Mucosa of descending colon (tissue), 3 donors: ENCODE results near the gene TNKS2. TPM values are rescaled to one million over a fixed set of nuclear protein-coding genes. Genes with fewer than 3 reads are reported as not detected.

Experiments
- ATAC-seq: fragments of 200-7000 bp; cut with Tn5 transposase; one replicate; pipeline ENCODE4 v1.9.1; 2020; ENCODE audit warnings: mild to moderate bottlenecking, moderate library complexity
- DNase-seq, 3 donors: peaks; one replicate each; pipeline ENCODE4 v3.0.0-alpha.2; 2020
- H3K36me3 ChIP-seq: fragments of 200-600 bp; one replicate; pipeline ENCODE4 v1.8.0; 2021; ENCODE audit warnings: low read depth, mild to moderate bottlenecking
- H3K4me1 ChIP-seq: fragments of 200-600 bp; one replicate; pipeline ENCODE4 v1.8.0; 2021; ENCODE audit warnings: low read depth, mild to moderate bottlenecking
- H3K4me3 ChIP-seq: fragments of 200-600 bp; one replicate; pipeline ENCODE4 v1.8.0; 2021; ENCODE audit warnings: mild to moderate bottlenecking
- H3K9me3 ChIP-seq: fragments of 200-600 bp; one replicate; pipeline ENCODE4 v1.8.0; 2021; ENCODE audit warnings: mild to moderate bottlenecking
- CTCF ChIP-seq: fragments of 200-600 bp; IDR thresholded peaks from one replicate; pipeline ENCODE4 v1.8.0; 2022; ENCODE audit warnings: antibody characterized with exemption, mild to moderate bottlenecking
- intact Hi-C, 2 donors: fragments of 100-400 bp; cut with DNase I in 1 of 2; cut with micrococcal nuclease in 1 of 2; formaldehyde crosslinking; loops; one replicate each; pipeline versions ENCODE4 v1.11.0 to v1.11.1; 2022; cut with DNase I, micrococcal nuclease
- total RNA-seq, 3 donors: library from RNA; stranded (reverse); fragmentation: NEBNext Ultra II Directional in 2 of 3; extraction: Animal tissue kit (Norgen Biotek cat#: 25700) in 2 of 3; gene quantifications; one replicate each; pipeline versions ENCODE4 v1.2.1 to v1.2.4, GENCODE V29; 2021 to 2023
- donor health status: DM: no; HTN: no; CAD: no; lungs with moderate emphysema.
- donor health status: DM: no; HTN: no; CAD: no.
- donor health status: DM: no; HTN: yes; CAD: no.

The TNKS2 gene
- total RNA-seq, 3 donors from 2014 or later, result 26.0 to 39.9 (median 26.4) TPM

- Histone ChIP-seq H3K4me3 (peak overlapping the region; percentile 64), H3K36me3 (no peaks in the 10 kb centered on the region), H3K9me3 (no peaks in the 10 kb centered on the region), H3K4me1 (peaks cover 13% of the 10 kb centered on the region)
- DNase-seq, result peak; percentile 78 to 87 (median 85)
- intact Hi-C loops, result no loop called here
- no peak for TF ChIP-seq CTCF
- peak; percentile 97 for ATAC-seq
Measured at GRCh38 chr10:91908337-91909116, 110.3 kb downstream of the TNKS2 start.

GRCh38 chr10:91909117-91909677, 111.0 kb downstream of the TNKS2 start, which contains the start of gene FGFBP3:
TSS of gene FGFBP3 (minus strand) at chr10:91909486. CDS start at chr10:91908969, 517 bp downstream.
- no peaks in the 10 kb centered on the region for H3K9me3 ChIP-seq
- peak within 1 kb of the TSS; percentile 64 for H3K4me3 ChIP-seq
- ATAC-seq, result peak; percentile 17
- H3K4me1 ChIP-seq, result peaks cover 13% of the 10 kb centered on the region
- intact Hi-C loops, result no loop called here
- TF ChIP-seq CTCF, result no peak
- DNase-seq, result peak in 1 of 3 donors; percentile 55
- no peaks in the 10 kb centered on the region for H3K36me3 ChIP-seq

- Histone ChIP-seq H3K36me3 (no peaks in the 10 kb centered on the region), H3K9me3 (no peaks in the 10 kb centered on the region), H3K4me1 (peaks cover 13% of the 10 kb centered on the region), H3K4me3 (no peak overlapping the region)
- TF ChIP-seq CTCF, result no peak
- DNase-seq (no peak), ATAC-seq (no peak)
- intact Hi-C loops, result no loop called here
Measured at GRCh38 chr10:91910467-91910866, 112.2 kb downstream of the TNKS2 start.

Other genes with a start within 250 kb of the TNKS2 start
- 10 to 100 TPM in 1 of 3 donors, 1 to 10 TPM in 2; 1.5 to 23.3 (median 4.7) TPM for gene PPP1R3C, start 165.4 kb upstream of the TNKS2 start, total RNA-seq
- gene FGFBP3, start 111.1 kb downstream of the TNKS2 start, total RNA-seq, result 1 to 10 TPM in 2 of 3 donors, under 1 TPM in 1; 0.85 to 2.1 (median 1.0) TPM
- 10 to 100 TPM; 25.7 to 34.4 (median 27.0) TPM for gene BTAF1, start 125.3 kb downstream of the TNKS2 start, total RNA-seq